Measurements from ENCODE around the gene CSNK2A3. TPM values are rescaled to one million over a fixed set of nuclear protein-coding genes. Genes with fewer than 3 reads are reported as not detected.

The CSNK2A3 gene
- total and polyA plus RNA-seq, 2 experiments from 2014 or later, result 0.91 to 4.1 TPM

GRCh38 chr11:11324090-11324489, 29.0 kb downstream of the CSNK2A3 start (continued):
- TF ChIP-seq ZNF462 (CRISPR knock-in tag; IDR thresholded peaks at IDR 0.05), result no peak
- no peak for TF ChIP-seq CREB1 (CRISPR knock-in tag; IDR thresholded peaks at IDR 0.05; ENCODE audit: low read depth)
- TF ChIP-seq EZH2 (IDR thresholded peaks at IDR 0.05; ENCODE audit: low read depth, unreplicated experiment), result no peak
- TF ChIP-seq NANOG (IDR thresholded peaks at IDR 0.05; ENCODE audit: borderline replicate concordance), result no peak
- TF ChIP-seq ZNF114 (CRISPR knock-in tag; IDR thresholded peaks at IDR 0.05), result no peak
- TF ChIP-seq JUNB (IDR thresholded peaks at IDR 0.05; ENCODE audit: unreplicated experiment), result no peak
- TF ChIP-seq ETS1 (IDR thresholded peaks at IDR 0.05), result no peak

GRCh38 chr11:11322101-11322500, 30.9 kb downstream of the CSNK2A3 start:
- Mint-ChIP-seq H3K4me1 (no peaks in the 10 kb centered on the region), H3K27me3 (ENCODE audit: insufficient read depth, low read depth, poor library complexity) (peaks cover 2% of the 10 kb centered on the region), H3K27ac (no peak overlapping the region), H3K4me3 (no peak overlapping the region), H3K9me3 (no peaks in the 10 kb centered on the region), H3K36me3 (ENCODE audit: low read depth) (peaks cover 17% of the 10 kb centered on the region; the same call in 2 of the 3 replicates)
- Histone ChIP-seq H3K4me2 (no peak overlapping the region), H3K4me1 (ENCODE audit: insufficient read depth) (no peaks in the 10 kb centered on the region), H4K20me1 (replicated peaks; ENCODE audit: insufficient read depth) (no peaks in the 10 kb centered on the region), H3K9me2 (ENCODE audit: insufficient read depth) (no peaks in the 10 kb centered on the region), H3F3A (replicated peaks; ENCODE audit: low read depth) (no peaks in the 10 kb centered on the region), H3K36me3 (ENCODE audit: insufficient read depth) (no peaks in the 10 kb centered on the region), H3K27me3 (ENCODE audit: insufficient read depth) (no peaks in the 10 kb centered on the region), H3K79me2 (replicated peaks; ENCODE audit: insufficient read depth) (no peaks in the 10 kb centered on the region), H3K4me3 (no peak overlapping the region), H2AFZ (no peak overlapping the region), H3K27ac (ENCODE audit: low read depth) (no peak overlapping the region)
- DNase-seq (ENCODE audit: low spot score) (no peak), ATAC-seq (no peak)
- no peak for TF ChIP-seq JUNB (IDR thresholded peaks at IDR 0.05; ENCODE audit: unreplicated experiment)
- TF ChIP-seq EZH2 (IDR thresholded peaks at IDR 0.05; ENCODE audit: low read depth, unreplicated experiment), result no peak
- TF ChIP-seq STAT1 (IDR thresholded peaks at IDR 0.05; ENCODE audit: unreplicated experiment), result no peak
- no peak for TF ChIP-seq NANOG (IDR thresholded peaks at IDR 0.05; ENCODE audit: borderline replicate concordance)
- no peak for TF ChIP-seq CREB1 (CRISPR knock-in tag; IDR thresholded peaks at IDR 0.05; ENCODE audit: low read depth)
- no peak for TF ChIP-seq ETS1 (IDR thresholded peaks at IDR 0.05)
- no peak for TF ChIP-seq CTCF (conservative IDR thresholded peaks at IDR 0.05; ENCODE audit: low read depth in 2 of 2)
- no peak for TF ChIP-seq ZNF114 (CRISPR knock-in tag; IDR thresholded peaks at IDR 0.05)
- no peak for TF ChIP-seq REST (IDR thresholded peaks at IDR 0.05; ENCODE audit: unreplicated experiment)

Data from GM23338 (cell line).